GM19099 (cell line): ENCODE data around the gene IRF8.

Experiments
- POLR2A ChIP-seq: IDR thresholded peaks from 3 replicates; pipeline ENCODE4 v1.6.1; 2011; ENCODE audit warnings: low read depth; ENCODE audit not compliant: insufficient read length; ENCODE audit errors: extremely low read depth

Gene IRF8

DNA sequence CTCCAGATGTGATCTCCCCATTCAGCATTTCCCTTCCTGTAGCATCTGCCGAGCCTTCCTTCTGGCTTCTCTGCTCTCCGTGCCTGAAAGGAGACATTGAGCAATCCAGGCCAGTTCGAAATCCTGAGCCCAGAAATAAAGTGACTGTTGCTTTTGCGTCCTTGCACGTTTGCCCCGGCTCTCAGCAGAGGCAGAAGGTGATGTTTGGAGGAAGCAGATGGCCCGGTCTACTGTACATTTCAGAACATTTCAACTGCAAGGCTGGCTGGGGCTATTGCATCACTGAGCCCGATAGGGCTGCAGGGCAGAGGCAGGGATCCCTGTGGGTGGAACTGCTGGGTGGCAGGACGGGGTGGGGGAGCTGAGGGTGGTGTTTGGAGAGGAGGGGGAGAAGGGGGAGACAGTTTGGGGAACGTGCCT is 29.4 kb downstream of the IRF8 start:
- TF ChIP-seq POLR2A = no peak

GRCh38 chr16:85929259-85929721 is 30.3 kb downstream of the IRF8 start:
- no peak for TF ChIP-seq POLR2A

- TF ChIP-seq POLR2A = no peak
Measured at GRCh38 chr16:85930301-85930700, 31.3 kb downstream of the IRF8 start.

- TF ChIP-seq POLR2A = no peak
Measured at GRCh38 chr16:85931596-85932402, 32.8 kb downstream of the IRF8 start.

GRCh38 chr16:85934210-85934609 is 35.2 kb downstream of the IRF8 start:
- no peak for TF ChIP-seq POLR2A

- TF ChIP-seq POLR2A = no peak
Measured at GRCh38 chr16:85935391-85935973, 36.5 kb downstream of the IRF8 start.

- TF ChIP-seq POLR2A = no peak
Measured at GRCh38 chr16:85935974-85936760, 37.2 kb downstream of the IRF8 start.

GRCh38 chr16:85936816-85937215 is 37.9 kb downstream of the IRF8 start:
- TF ChIP-seq POLR2A = no peak

DNA sequence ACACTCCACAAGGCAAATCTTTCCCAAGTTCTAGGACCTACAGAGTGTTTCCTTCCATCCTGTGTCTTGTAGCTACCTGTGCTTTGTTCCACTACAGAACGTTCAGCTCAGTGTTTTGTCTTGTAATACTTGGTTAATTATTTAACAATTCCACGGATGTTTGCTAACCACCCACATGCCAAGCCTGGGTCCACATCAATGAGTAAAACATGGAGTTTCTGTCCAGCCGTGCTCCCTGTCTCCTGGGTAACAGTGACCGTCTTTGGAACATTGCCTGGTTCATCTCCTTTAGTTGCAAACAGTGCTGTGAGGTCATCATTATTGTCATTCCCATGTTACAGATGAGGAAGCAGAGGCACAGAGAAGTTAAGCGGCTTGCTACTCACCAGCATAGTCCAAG is 41.3 kb downstream of the IRF8 start:
- no peak for TF ChIP-seq POLR2A

GRCh38 chr16:85941863-85942644 is 43.1 kb downstream of the IRF8 start:
- TF ChIP-seq POLR2A = no peak

GRCh38 chr16:85943711-85944110 is 44.7 kb downstream of the IRF8 start:
- TF ChIP-seq POLR2A = no peak

GRCh38 chr16:85944572-85945423 is 45.8 kb downstream of the IRF8 start:
- no peak for TF ChIP-seq POLR2A

GRCh38 chr16:85945424-85945751 is 46.4 kb downstream of the IRF8 start:
- TF ChIP-seq POLR2A = no peak

DNA sequence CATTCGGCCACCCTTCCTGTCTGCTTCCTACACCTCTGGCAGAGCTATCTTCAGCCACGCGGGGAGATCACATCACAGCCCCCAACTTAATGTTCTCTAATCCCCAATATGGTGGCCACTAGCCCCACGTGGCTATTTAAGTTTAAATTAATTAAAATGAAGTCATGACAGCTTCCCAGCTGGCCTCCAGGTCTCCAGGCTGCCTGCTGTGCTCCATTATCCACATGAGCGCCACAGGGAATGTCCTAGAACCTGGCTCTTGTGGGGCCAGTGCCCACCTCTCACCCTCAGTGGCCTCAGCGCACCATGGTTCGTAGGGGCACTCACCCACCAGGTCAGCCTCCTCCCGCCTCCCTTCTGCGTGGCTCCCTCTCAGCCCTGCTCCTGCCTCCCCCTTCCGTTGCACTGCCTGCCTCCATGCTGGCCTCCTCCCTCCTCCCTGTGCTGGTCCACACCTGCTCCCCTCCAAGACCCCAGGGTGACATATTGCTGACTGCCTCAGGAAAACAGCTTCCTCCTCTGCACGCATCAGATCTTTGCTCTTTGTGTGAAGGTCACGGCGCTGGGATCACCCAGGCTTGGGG is 47.7 kb downstream of the IRF8 start:
- no peak for TF ChIP-seq POLR2A
